Measurements from ENCODE around the gene TTYH2.

The TTYH2 gene

DNA sequence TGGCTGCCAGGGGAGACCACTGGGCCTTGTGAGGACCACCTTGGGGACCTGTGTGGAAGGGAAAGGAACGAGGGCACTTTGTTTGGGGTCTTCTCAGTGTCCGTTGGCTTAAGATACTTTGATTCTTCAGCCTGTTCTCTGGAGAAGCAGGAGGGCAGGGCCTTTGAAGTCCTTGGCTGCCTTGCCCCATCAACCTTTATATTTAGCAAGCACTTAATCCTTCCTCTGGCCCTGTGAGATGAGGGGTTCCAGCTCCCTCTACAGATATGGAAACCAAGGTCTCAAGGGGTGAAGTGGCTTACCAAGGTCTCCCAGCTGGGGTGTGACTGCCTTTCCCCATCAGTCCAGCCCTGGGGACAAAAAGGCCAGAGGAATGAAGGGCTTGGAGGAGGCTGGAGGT lies 28.5 kb downstream of the TTYH2 start:
- H3K4me3 ChIP-seq (replicated peaks; ENCODE audit: low read depth, low read length), result no peak overlapping the region
- no peak for DNase-seq (ENCODE audit: low read depth)
- TF ChIP-seq, protein P1, sequence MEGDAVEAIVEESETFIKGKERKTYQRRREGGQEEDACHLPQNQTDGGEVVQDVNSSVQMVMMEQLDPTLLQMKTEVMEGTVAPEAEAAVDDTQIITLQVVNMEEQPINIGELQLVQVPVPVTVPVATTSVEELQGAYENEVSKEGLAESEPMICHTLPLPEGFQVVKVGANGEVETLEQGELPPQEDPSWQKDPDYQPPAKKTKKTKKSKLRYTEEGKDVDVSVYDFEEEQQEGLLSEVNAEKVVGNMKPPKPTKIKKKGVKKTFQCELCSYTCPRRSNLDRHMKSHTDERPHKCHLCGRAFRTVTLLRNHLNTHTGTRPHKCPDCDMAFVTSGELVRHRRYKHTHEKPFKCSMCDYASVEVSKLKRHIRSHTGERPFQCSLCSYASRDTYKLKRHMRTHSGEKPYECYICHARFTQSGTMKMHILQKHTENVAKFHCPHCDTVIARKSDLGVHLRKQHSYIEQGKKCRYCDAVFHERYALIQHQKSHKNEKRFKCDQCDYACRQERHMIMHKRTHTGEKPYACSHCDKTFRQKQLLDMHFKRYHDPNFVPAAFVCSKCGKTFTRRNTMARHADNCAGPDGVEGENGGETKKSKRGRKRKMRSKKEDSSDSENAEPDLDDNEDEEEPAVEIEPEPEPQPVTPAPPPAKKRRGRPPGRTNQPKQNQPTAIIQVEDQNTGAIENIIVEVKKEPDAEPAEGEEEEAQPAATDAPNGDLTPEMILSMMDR (IDR thresholded peaks at IDR 0.05; ENCODE audit: low read length, missing control alignments), result no peak

DNA sequence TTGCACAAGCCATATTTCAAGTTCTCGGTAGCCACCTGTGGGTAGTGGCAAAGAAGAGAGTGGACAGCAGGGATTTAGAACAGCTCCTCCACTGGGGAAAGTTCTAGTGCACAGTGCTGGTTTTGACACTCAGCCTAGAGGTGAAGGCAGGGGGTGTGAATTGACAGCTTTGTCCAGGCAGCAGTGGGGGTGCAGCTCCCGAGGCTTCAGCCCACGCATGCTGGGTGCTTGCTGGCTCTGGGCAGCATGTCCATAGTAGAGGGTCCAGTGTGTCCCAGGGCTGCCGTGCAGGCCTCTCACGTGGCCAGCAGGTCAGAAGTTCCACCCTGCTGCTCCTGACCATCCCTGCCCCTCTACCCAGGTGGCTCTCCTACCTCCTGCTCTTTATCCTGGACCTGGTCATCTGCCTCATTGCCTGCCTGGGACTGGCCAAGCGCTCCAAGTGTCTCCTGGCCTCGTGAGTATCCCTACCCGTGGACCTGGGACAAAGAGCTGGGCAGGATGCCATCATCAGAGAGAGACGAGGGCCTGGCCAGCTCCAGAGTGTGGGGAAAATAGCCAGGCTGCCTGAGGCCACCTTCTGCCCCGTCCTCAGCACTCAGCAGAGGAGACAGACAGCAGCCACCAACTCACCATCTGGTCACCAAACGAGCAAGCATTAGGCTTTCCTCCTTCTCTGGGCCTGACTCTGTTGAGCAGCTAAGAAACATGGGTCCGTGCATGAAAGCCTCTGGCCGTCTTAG lies 29.8 kb downstream of the TTYH2 start:
- DNase-seq (ENCODE audit: low read depth), result no peak
- TF ChIP-seq, protein P1 (IDR thresholded peaks at IDR 0.05; ENCODE audit: low read length, missing control alignments), result no peak
- no peak overlapping the region for H3K4me3 ChIP-seq (replicated peaks; ENCODE audit: low read depth, low read length)

DNA sequence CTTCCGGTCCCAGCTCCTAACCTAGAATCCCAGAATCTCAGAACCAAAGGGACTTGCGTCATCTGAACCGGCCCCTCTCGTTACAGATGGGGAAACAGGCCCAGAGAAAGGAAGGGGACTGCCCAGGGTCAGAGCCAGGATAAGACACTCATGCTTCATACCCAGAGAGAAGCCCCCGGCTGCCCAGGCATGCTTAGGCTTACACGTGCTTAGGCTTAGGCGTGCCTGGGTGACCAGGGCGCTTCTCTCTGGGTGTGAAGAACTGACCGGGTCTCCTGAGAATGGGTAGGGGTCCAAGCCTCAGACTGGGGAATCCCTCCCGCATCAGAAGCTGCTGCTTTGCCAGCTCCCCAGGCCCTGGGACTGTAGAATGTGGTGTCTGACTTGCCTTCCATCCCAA lies 30.8 kb downstream of the TTYH2 start:
- TF ChIP-seq, protein P1 (IDR thresholded peaks at IDR 0.05; ENCODE audit: low read length, missing control alignments), result no peak
- no peak overlapping the region for H3K4me3 ChIP-seq (replicated peaks; ENCODE audit: low read depth, low read length)
- no peak for DNase-seq (ENCODE audit: low read depth)

DNA sequence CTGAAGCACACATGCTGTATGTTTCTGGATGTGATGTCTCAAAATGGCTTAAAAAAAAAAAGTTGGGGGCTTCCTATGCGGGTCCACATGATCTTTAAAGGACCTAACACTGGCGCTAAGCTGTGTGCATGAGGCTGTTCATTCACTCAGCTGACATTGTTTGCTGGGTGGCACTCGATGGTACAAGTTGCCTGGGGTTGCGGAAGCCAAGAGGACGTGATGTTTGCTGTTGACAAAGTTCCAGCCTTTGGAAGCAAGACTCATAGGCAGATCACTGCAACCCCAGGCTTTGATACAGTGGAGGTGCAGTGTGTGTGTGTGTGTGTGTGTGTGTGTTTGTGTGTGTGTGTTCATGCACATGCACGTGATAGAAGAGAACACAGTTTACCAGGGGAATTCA lies 31.2 kb downstream of the TTYH2 start:
- DNase-seq (ENCODE audit: low read depth), result no peak
- H3K4me3 ChIP-seq (replicated peaks; ENCODE audit: low read depth, low read length), result no peak overlapping the region
- TF ChIP-seq, protein P1 (IDR thresholded peaks at IDR 0.05; ENCODE audit: low read length, missing control alignments), result no peak

DNA sequence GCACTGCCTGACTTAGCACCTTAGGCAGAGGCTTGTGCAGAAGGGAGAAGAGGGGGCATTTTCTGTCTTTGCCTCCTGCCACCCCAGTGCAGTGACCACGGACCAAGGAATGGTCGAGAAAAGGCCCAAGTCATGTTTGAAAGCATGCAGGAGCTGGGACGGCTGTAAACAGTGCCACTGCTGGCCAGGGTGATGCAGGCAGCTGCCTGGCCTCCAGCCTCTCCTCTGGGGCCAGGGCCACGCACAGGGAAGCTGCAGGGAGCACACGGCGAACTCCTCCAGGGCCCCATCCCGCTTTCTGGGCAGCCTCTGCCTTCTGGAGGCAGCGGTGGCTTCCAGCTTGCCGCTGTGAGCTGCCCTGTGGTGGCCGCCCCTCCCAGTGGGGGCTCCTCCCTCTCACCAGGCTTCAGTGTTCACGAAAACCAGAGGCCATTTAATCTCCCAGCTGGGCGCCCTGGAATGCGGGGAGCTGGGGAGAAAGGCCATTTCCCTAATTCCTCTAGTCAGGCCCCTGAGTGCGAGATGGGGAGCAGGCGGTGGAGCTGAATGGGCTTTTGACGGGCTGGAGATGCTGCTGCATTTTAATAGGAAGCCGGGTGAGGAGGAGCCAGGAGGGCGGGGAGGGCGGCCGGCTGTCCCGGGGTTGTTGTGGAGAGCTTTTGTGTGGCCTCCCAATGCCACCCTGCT lies 31.9 kb downstream of the TTYH2 start:
- no peak overlapping the region for H3K4me3 ChIP-seq (replicated peaks; ENCODE audit: low read depth, low read length)
- TF ChIP-seq, protein P1 (IDR thresholded peaks at IDR 0.05; ENCODE audit: low read length, missing control alignments), result no peak
- DNase-seq (ENCODE audit: low read depth), result no peak

DNA sequence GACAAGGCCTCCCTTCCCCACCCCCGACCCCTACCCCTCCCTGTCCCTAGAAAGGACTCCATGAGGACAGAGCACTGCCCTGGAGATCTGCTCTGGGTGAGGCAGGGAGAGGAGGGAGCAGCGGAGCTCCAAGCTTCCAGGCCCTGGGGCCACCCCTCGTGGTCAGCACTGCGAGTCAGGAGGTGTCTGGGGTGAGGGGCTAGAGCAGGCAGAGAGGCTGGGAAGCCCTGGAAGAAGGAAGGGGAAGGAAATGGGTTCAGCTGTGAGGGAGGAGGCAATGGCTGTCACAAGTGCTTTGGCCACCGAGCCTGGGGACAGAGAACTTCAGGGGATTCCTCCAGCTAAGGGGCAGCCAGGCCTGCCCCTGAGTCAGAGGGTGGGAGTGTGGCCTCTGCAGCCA lies 32.5 kb downstream of the TTYH2 start:
- TF ChIP-seq, protein P1 (IDR thresholded peaks at IDR 0.05; ENCODE audit: low read length, missing control alignments), result no peak
- no peak overlapping the region for H3K4me3 ChIP-seq (replicated peaks; ENCODE audit: low read depth, low read length)
- no peak for DNase-seq (ENCODE audit: low read depth)

Measured in fibroblast of pulmonary artery (primary cell).